Stimulated activated CD8-positive, alpha-beta memory T cell treated with anti-CD3 and anti-CD28 coated beads, Interleukin-7, amount 100 ng/mL, for 48 hours (primary cell): ENCODE measurements around the gene ABCA10.
"Not testable (repeated sequence)": the region's sequence is repeated elsewhere in the genome, so short reads cannot be mapped to it uniquely, and the experiment has no call there.

Experiments used
- DNase-seq, 2 donors: peaks; one replicate each; pipeline ENCODE4 v3.0.0-alpha.2; 2020; ENCODE audit warnings: low read depth in 1 of 2; ENCODE audit errors: extremely low read depth in 1 of 2

ABCA10 gene

GRCh38 chr17:69168642-69169041 lies 60.0 kb downstream of the ABCA10 start:
- DNase-seq, result not testable (repeated sequence)

- no peak for DNase-seq
These were observed 61.7 kb downstream of the ABCA10 start for GRCh38 chr17:69166957-69167356.

- DNase-seq, result no peak
These were observed 64.4 kb downstream of the ABCA10 start for GRCh38 chr17:69164206-69164605.

- no peak for DNase-seq
These were observed 69.2 kb downstream of the ABCA10 start for GRCh38 chr17:69159418-69159817.

GRCh38 chr17:69154267-69154666 lies 74.4 kb downstream of the ABCA10 start:
- DNase-seq, result no peak

- no peak for DNase-seq
These were observed 78.3 kb downstream of the ABCA10 start for GRCh38 chr17:69150333-69150732.

- DNase-seq, result no peak
These were observed 81.2 kb downstream of the ABCA10 start for GRCh38 chr17:69147460-69147859.

- no peak for DNase-seq
These were observed 84.0 kb downstream of the ABCA10 start for GRCh38 chr17:69144331-69145255.

- no peak for DNase-seq
These were observed 84.9 kb downstream of the ABCA10 start for GRCh38 chr17:69143683-69144231.

GRCh38 chr17:69143151-69143550 lies 85.5 kb downstream of the ABCA10 start:
- DNase-seq, result no peak

- no peak for DNase-seq
These were observed 86.3 kb downstream of the ABCA10 start for GRCh38 chr17:69142175-69142802.

- no peak for DNase-seq
These were observed 87.0 kb downstream of the ABCA10 start, which contains the start of gene ABCA6 for GRCh38 chr17:69141431-69142174. Gene ABCA6, minus strand, starts transcription at chr17:69141895. Its CDS starts 1,192 bp downstream, at chr17:69140703.

GRCh38 chr17:69134112-69134511 lies 94.5 kb downstream of the ABCA10 start:
- DNase-seq, result no peak

- no peak for DNase-seq
These were observed 97.9 kb downstream of the ABCA10 start for GRCh38 chr17:69130627-69131296.

GRCh38 chr17:69123626-69124025 lies 105.0 kb downstream of the ABCA10 start:
- DNase-seq, result no peak

GRCh38 chr17:69122065-69122464 lies 106.6 kb downstream of the ABCA10 start:
- DNase-seq, result no peak

GRCh38 chr17:69117855-69118784 lies 110.5 kb downstream of the ABCA10 start:
- no peak for DNase-seq

- no peak for DNase-seq
These were observed 116.8 kb downstream of the ABCA10 start for GRCh38 chr17:69111794-69112193.
